Mammary epithelial cell (primary cell): ENCODE measurements around the gene ASCL3.

ENCODE experiments used
- EZH2 ChIP-seq: IDR thresholded peaks from 2 replicates; pipeline ENCODE4 v1.6.1; 2012; ENCODE audit warnings: low read length, inconsistent platforms, borderline replicate concordance
- TF ChIP-seq, protein P1 (sequence below), 2 donors: IDR thresholded peaks in 1 of 2; conservative IDR thresholded peaks in 1 of 2; 2 replicates each; pipeline ENCODE4 v1.5.1; 2011 to 2012; ENCODE audit warnings: inconsistent platforms in 2 of 2, low read length in 2 of 2, mild to moderate bottlenecking in 2 of 2, control low read depth in 1 of 2, low read depth in 1 of 2; ENCODE audit not compliant: insufficient read depth in 1 of 2; ENCODE audit errors: extremely low read depth in 1 of 2

DNA sequence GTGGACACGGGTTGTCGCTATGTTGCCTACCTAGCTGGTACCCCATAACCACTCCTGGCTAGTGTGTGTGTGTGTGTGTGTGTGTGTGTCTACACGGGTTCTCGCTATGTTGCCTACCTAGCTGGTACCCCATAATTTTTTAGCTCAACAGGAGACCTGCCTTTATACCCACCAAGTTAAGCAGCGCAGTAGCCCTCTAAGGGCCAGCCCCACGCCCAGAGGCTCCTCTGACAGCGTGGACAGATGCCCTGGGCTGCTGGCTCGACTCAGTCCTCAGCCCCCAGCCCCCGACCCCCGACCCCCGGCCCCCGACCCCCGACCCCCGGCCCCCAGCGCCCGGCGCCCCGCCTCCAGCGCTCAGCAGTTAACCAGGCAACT is 32.2 kb downstream of the ASCL3 start:
- TF ChIP-seq, protein P1, sequence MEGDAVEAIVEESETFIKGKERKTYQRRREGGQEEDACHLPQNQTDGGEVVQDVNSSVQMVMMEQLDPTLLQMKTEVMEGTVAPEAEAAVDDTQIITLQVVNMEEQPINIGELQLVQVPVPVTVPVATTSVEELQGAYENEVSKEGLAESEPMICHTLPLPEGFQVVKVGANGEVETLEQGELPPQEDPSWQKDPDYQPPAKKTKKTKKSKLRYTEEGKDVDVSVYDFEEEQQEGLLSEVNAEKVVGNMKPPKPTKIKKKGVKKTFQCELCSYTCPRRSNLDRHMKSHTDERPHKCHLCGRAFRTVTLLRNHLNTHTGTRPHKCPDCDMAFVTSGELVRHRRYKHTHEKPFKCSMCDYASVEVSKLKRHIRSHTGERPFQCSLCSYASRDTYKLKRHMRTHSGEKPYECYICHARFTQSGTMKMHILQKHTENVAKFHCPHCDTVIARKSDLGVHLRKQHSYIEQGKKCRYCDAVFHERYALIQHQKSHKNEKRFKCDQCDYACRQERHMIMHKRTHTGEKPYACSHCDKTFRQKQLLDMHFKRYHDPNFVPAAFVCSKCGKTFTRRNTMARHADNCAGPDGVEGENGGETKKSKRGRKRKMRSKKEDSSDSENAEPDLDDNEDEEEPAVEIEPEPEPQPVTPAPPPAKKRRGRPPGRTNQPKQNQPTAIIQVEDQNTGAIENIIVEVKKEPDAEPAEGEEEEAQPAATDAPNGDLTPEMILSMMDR (conservative IDR thresholded peaks at IDR 0.05 in 1 of 2, IDR thresholded peaks at IDR 0.05 in 1 of 2; ENCODE audit: extremely low read depth in 1 of 2, insufficient read depth in 1 of 2, low read depth in 1 of 2, low read length in 2 of 2), result no peak
- TF ChIP-seq EZH2, result no peak
